Ovary (tissue), 9 donors: ENCODE results near the gene RARA. TPM values are rescaled to one million over a fixed set of nuclear protein-coding genes. Genes with fewer than 3 reads are reported as not detected.
A peak's percentile ranks its signal among the peaks of the same experiment; 100 is the strongest.

ENCODE experiments used
- DNase-seq, 5 donors: peaks; one replicate each; pipeline ENCODE4 v3.0.0-alpha.2; 2019 to 2020
- H3K27ac ChIP-seq, 2 donors: fragments of 200-600 bp; one replicate each; pipeline versions ENCODE4 v1.5.1 to v1.8.0; 2019 to 2022
- H3K27me3 ChIP-seq: fragments of 200-600 bp; one replicate; pipeline ENCODE4 v1.8.0; 2022
- H3K36me3 ChIP-seq: fragments of 200-600 bp; sonication (generic); one replicate; pipeline ENCODE4 v1.5.1; 2019
- H3K4me1 ChIP-seq: one replicate; pipeline ENCODE4 v1.8.1; 2013; ENCODE audit warnings: mild to moderate bottlenecking, moderate library complexity; ENCODE audit not compliant: insufficient read depth
- H3K4me3 ChIP-seq: fragments of 200-600 bp; sonication (generic); one replicate; pipeline ENCODE4 v1.5.1; 2017
- H3K9me3 ChIP-seq, 2 donors: fragments of 200-600 bp in 1 of 2; sonication (generic) in 1 of 2; one replicate each; pipeline versions ENCODE4 v1.5.1 to v1.8.1; 2013 to 2019; ENCODE audit warnings: mild to moderate bottlenecking in 1 of 2, moderate library complexity in 1 of 2
- EP300 ChIP-seq: sonication (generic); formaldehyde crosslinking; IDR thresholded peaks from one replicate; pipeline ENCODE4 v1.6.1; 2017; ENCODE audit warnings: antibody characterized with exemption
- POLR2A ChIP-seq: fragments of 450-650 bp; IDR thresholded peaks from one replicate; pipeline ENCODE4 v1.6.1; 2017; ENCODE audit warnings: antibody characterized with exemption, mild to moderate bottlenecking, moderate library complexity
- WGBS, 3 donors: extraction: QIAGEN DNeasy Blood & Tissue Kit in 1 of 3; methylation state at CpG; one replicate each; pipeline versions ENCODE4 v1.1.5 to v1.1.7; 2013 to 2017; 5-methylcytosine and 5-hydroxymethylcytosine counted together
- intact Hi-C, 4 donors: fragments of 100-400 bp; cut with DNase I; formaldehyde crosslinking; loops; one replicate each; pipeline versions ENCODE4 v1.11.0 to v1.15.1; 2022 to 2023
- polyA plus RNA-seq, 2 donors: library from polyadenylated mRNA; stranded (reverse); fragments of 200-250 nt in 1 of 2; fragments of 350-450 nt in 1 of 2; fragmentation: Illumina TruSeq in 1 of 2; extraction: RNeasy Lipid Tissue Mini Kit (QIAGEN cat#74804) in 1 of 2; gene quantifications; one replicate each; pipeline ENCODE4 v1.2.3, GENCODE V29; 2013 to 2014
- total RNA-seq, 7 donors: library from RNA; depleted of rRNA in 2 of 7; stranded (reverse); fragments of >200 nt in 2 of 7; fragmentation: NEBNext Ultra II Directional in 3 of 7; extraction: Animal tissue kit (Norgen Biotek cat#: 25700) in 3 of 7; gene quantifications; one replicate each; pipeline versions ENCODE4 v1.1.0 to v1.2.4, GENCODE V29; 2016 to 2023
- TF ChIP-seq, protein P1 (sequence below), 3 donors: fragments of 450-650 bp in 2 of 3; fragments of 200-600 bp in 1 of 3; IDR thresholded peaks; one replicate each; pipeline versions ENCODE4 v1.5.1 to v1.8.0; 2016 to 2022; ENCODE audit warnings: antibody characterized with exemption in 3 of 3, mild to moderate bottlenecking in 1 of 3
- donor health status: DM: no; HTN: no; CAD: no; lungs with moderate emphysema.
- donor health status: DM: no; HTN: no; CAD: no.
- donor health status: Bipolar disorder and iron deficiency.
- donor health status: DM: yes; HTN: yes; CAD: no.
- donor health status: DM: no; HTN: no; CAD: no.
- donor health status: DM: yes; HTN: yes; CAD: no.

The RARA gene
- total and polyA plus RNA-seq, 9 donors, result 19.8 to 100 (median 61.9) TPM

- no peak for DNase-seq
- TF ChIP-seq POLR2A (no peak), EP300 (no peak)
- TF ChIP-seq, protein P1, sequence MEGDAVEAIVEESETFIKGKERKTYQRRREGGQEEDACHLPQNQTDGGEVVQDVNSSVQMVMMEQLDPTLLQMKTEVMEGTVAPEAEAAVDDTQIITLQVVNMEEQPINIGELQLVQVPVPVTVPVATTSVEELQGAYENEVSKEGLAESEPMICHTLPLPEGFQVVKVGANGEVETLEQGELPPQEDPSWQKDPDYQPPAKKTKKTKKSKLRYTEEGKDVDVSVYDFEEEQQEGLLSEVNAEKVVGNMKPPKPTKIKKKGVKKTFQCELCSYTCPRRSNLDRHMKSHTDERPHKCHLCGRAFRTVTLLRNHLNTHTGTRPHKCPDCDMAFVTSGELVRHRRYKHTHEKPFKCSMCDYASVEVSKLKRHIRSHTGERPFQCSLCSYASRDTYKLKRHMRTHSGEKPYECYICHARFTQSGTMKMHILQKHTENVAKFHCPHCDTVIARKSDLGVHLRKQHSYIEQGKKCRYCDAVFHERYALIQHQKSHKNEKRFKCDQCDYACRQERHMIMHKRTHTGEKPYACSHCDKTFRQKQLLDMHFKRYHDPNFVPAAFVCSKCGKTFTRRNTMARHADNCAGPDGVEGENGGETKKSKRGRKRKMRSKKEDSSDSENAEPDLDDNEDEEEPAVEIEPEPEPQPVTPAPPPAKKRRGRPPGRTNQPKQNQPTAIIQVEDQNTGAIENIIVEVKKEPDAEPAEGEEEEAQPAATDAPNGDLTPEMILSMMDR (IDR thresholded peaks at IDR 0.05), result no peak
- 73 to 81% (median 79%) methylated on average over 8 of the region's 8 CpGs for WGBS, 3 donors
- Histone ChIP-seq H3K4me3 (no peak overlapping the region), H3K9me3 (no peaks in the 10 kb centered on the region), H3K27me3 (no peaks in the 10 kb centered on the region), H3K27ac (no peak overlapping the region), H3K36me3 (no peaks in the 10 kb centered on the region), H3K4me1 (peaks cover 36% of the 10 kb centered on the region)
- intact Hi-C loops, result no loop called here
Observed at GRCh38 chr17:40337351-40337750, 28.4 kb downstream of the RARA start.

DNA sequence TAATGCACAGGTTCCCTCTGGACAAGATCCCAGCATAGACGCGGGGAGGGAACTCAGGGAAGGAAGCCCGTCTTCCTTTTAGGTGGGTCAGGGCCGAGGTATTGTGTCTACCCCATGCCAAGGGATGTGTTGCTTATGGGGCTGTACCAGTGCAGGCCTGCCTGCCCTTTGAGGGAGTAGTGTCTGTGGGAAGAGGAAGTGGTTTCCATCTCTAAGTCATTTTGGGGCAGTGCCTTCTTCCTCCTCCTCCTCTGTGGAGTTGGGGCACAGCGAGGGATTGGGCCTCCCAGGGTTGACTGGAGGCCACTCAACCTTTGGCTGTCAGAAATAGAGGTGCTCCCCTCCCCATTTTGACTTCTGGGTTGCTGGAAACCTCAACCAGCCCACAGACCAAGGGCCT lies 29.1 kb downstream of the RARA start:
- no peaks in the 10 kb centered on the region for H3K27me3 ChIP-seq
- intact Hi-C loops, result no loop called here
- TF ChIP-seq EP300, result no peak
- TF ChIP-seq, protein P1 (IDR thresholded peaks at IDR 0.05), result no peak
- WGBS, 3 donors, result 86 to 98% (median 86%) methylated on average over 5 of the region's 5 CpGs
- H3K27ac ChIP-seq, result no peak overlapping the region
- no peak overlapping the region for H3K4me3 ChIP-seq
- DNase-seq, result no peak
- H3K9me3 ChIP-seq, result no peaks in the 10 kb centered on the region
- H3K36me3 ChIP-seq, result no peaks in the 10 kb centered on the region
- peaks cover 30% of the 10 kb centered on the region for H3K4me1 ChIP-seq

- intact Hi-C loops, result no loop called here
- 48 to 61% (median 49%) methylated on average over 13 of the region's 13 CpGs for WGBS, 3 donors
- Histone ChIP-seq H3K9me3 (no peaks in the 10 kb centered on the region), H3K36me3 (no peaks in the 10 kb centered on the region), H3K4me3 (no peak overlapping the region), H3K27ac (peak overlapping the region in 1 of 2 donors; percentile 48), H3K4me1 (peaks cover 22% of the 10 kb centered on the region), H3K27me3 (no peaks in the 10 kb centered on the region)
- TF ChIP-seq, protein P1 (IDR thresholded peaks at IDR 0.05), result no peak
- TF ChIP-seq POLR2A (no peak), EP300 (no peak)
- DNase-seq, result peak in 2 of 5 donors; percentile 70 to 80
Observed at GRCh38 chr17:40338941-40339649, 30.1 kb downstream of the RARA start.

DNA sequence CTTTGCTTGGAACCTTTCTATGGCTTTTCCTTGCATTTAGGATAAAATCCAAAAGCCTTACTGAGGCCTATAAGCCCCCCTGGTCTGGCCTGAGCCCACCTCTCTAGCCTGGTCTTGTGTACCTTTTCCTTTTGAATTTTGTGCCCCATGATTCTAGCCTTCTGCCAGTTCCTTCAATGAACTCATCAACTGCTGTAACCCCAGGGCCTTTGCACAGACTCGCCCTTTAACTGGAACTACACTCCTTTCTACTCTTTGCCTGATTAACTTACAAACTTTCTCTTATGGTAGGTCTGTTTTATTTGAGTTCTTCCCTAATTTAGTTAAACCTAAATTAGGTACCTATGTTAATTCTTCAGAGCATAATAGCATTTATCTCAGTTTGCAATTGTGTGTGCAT lies 31.3 kb downstream of the RARA start:
- 90 to 100% (median 96%) methylated on average over 1 of the region's 1 CpG for WGBS, 3 donors
- peak overlapping the region in 1 of 2 donors; percentile 84 for H3K27ac ChIP-seq
- no peaks in the 10 kb centered on the region for H3K36me3 ChIP-seq
- H3K27me3 ChIP-seq, result no peaks in the 10 kb centered on the region
- no peak overlapping the region for H3K4me3 ChIP-seq
- TF ChIP-seq, protein P1 (IDR thresholded peaks at IDR 0.05), result no peak
- TF ChIP-seq EP300 (no peak), POLR2A (no peak)
- H3K4me1 ChIP-seq, result peaks cover 18% of the 10 kb centered on the region
- intact Hi-C loops, result no loop called here
- H3K9me3 ChIP-seq, result no peaks in the 10 kb centered on the region
- DNase-seq, result no peak
